HG03159 (cell line): ENCODE data around the gene CYB5D1.

Experiments used
- ATAC-seq: cut with Tn5 transposase; IDR thresholded peaks from one replicate; pipeline ENCODE4 v1.9.1; 2021; ENCODE audit warnings: mild to moderate bottlenecking, moderate library complexity; ENCODE audit not compliant: unreplicated experiment

The CYB5D1 gene

GRCh38 chr17:7844292-7845154 is 13.3 kb upstream of the CYB5D1 start:
- ATAC-seq: peak; percentile 47

GRCh38 chr17:7845359-7846062 is 12.3 kb upstream of the CYB5D1 start:
- ATAC-seq: no peak

- no peak for ATAC-seq
Measured at GRCh38 chr17:7846063-7846735, 11.6 kb upstream of the CYB5D1 start.

GRCh38 chr17:7846765-7847661 is 10.8 kb upstream of the CYB5D1 start:
- no peak for ATAC-seq

- ATAC-seq: no peak
Measured at GRCh38 chr17:7848131-7848579, 9.6 kb upstream of the CYB5D1 start.

- no peak for ATAC-seq
Measured at GRCh38 chr17:7848739-7849129, 9.1 kb upstream of the CYB5D1 start.

GRCh38 chr17:7849130-7849750 is 8.6 kb upstream of the CYB5D1 start:
- ATAC-seq: no peak

GRCh38 chr17:7849751-7850504 is 7.9 kb upstream of the CYB5D1 start:
- no peak for ATAC-seq

GRCh38 chr17:7850701-7851437 is 6.9 kb upstream of the CYB5D1 start:
- no peak for ATAC-seq

GRCh38 chr17:7851438-7852261 is 6.2 kb upstream of the CYB5D1 start:
- ATAC-seq: peak; percentile 70

- no peak for ATAC-seq
Measured at GRCh38 chr17:7852262-7852670, 5.5 kb upstream of the CYB5D1 start.

GRCh38 chr17:7852919-7853690 is 4.7 kb upstream of the CYB5D1 start:
- ATAC-seq: no peak

GRCh38 chr17:7853691-7854038 is 4.1 kb upstream of the CYB5D1 start:
- no peak for ATAC-seq

- ATAC-seq: no peak
Measured at GRCh38 chr17:7854078-7854777, 3.6 kb upstream of the CYB5D1 start.

GRCh38 chr17:7854851-7855659 is 2.7 kb upstream of the CYB5D1 start, which contains the start of gene TMEM88:
Gene TMEM88, plus strand, starts transcription at chr17:7855066. Its CDS starts 9 bp downstream, at chr17:7855075.
- ATAC-seq: no peak

GRCh38 chr17:7855660-7856010 is 2.2 kb upstream of the CYB5D1 start:
- ATAC-seq: no peak
